PFSK-1 (cell line): ENCODE results near the gene INF2.

Experiments used
- FOXP2 ChIP-seq: optimal IDR thresholded peaks from 2 replicates; pipeline ENCODE3; 2011; ENCODE audit warnings: borderline replicate concordance, control low read depth, inconsistent platforms; ENCODE audit not compliant: insufficient read depth; ENCODE audit errors: extremely low read length, extremely low read depth
- POLR2AphosphoS5 ChIP-seq: IDR thresholded peaks from 2 replicates; pipeline ENCODE4 v1.6.1; 2012; ENCODE audit warnings: low read depth, mild to moderate bottlenecking, control low read depth, low read length, moderate library complexity
- SIN3A ChIP-seq: IDR thresholded peaks from 2 replicates; pipeline ENCODE4 v1.6.1; 2012; ENCODE audit warnings: mild to moderate bottlenecking, low read length, moderate library complexity, borderline replicate concordance; ENCODE audit not compliant: insufficient read depth
- TAF1 ChIP-seq: IDR thresholded peaks from 2 replicates; pipeline ENCODE4 v1.6.1; 2012; ENCODE audit warnings: low read length, control low read depth, borderline replicate concordance; ENCODE audit not compliant: insufficient read depth
- TF ChIP-seq, protein P1 (sequence below), 2 experiments: IDR thresholded peaks; 2 replicates each; pipeline versions ENCODE4 v1.6.1 to v1.8.0; 2011 to 2012; ENCODE audit warnings: low read depth in 2 of 2, low read length in 2 of 2, control low read depth in 1 of 2, inconsistent platforms in 1 of 2, mild to moderate bottlenecking in 1 of 2, moderate library complexity in 1 of 2; ENCODE audit not compliant: insufficient read depth in 1 of 2

The INF2 gene

DNA sequence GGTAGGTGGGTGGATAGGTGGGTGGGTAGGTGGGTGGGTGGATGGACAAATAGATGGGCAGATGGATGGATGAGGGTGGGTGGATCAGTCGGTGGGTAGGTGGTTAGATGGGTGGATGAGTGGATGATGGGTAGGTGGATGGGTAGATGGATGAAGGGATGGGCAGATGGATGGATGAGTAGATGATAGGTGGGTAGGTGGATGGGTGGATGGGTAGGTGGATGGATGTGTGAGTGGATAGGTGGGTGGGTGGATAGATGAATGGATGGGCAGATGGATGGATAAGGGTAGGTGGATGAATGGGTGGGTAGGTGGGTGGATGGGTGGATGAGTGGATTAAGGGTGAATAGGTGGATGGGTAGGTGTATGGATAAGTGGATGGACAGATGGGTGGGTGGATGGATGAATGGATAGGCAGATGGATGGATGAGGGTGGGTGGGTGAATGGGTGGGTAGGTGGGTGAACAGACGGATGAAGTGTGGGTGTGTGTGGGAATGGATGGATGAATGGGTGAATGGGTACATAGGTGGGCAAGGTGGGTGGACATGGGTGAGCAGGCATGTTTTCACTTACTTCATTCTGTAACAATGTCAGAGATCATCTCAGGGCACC, 3.3 kb upstream of the INF2 start:
- TF ChIP-seq FOXP2 (no peak), TAF1 (no peak), POLR2AphosphoS5 (no peak), SIN3A (no peak)
- TF ChIP-seq, protein P1, sequence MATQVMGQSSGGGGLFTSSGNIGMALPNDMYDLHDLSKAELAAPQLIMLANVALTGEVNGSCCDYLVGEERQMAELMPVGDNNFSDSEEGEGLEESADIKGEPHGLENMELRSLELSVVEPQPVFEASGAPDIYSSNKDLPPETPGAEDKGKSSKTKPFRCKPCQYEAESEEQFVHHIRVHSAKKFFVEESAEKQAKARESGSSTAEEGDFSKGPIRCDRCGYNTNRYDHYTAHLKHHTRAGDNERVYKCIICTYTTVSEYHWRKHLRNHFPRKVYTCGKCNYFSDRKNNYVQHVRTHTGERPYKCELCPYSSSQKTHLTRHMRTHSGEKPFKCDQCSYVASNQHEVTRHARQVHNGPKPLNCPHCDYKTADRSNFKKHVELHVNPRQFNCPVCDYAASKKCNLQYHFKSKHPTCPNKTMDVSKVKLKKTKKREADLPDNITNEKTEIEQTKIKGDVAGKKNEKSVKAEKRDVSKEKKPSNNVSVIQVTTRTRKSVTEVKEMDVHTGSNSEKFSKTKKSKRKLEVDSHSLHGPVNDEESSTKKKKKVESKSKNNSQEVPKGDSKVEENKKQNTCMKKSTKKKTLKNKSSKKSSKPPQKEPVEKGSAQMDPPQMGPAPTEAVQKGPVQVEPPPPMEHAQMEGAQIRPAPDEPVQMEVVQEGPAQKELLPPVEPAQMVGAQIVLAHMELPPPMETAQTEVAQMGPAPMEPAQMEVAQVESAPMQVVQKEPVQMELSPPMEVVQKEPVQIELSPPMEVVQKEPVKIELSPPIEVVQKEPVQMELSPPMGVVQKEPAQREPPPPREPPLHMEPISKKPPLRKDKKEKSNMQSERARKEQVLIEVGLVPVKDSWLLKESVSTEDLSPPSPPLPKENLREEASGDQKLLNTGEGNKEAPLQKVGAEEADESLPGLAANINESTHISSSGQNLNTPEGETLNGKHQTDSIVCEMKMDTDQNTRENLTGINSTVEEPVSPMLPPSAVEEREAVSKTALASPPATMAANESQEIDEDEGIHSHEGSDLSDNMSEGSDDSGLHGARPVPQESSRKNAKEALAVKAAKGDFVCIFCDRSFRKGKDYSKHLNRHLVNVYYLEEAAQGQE (IDR thresholded peaks at IDR 0.05; ENCODE audit: insufficient read depth in 1 of 2, low read depth in 2 of 2, low read length in 2 of 2): no peak

DNA sequence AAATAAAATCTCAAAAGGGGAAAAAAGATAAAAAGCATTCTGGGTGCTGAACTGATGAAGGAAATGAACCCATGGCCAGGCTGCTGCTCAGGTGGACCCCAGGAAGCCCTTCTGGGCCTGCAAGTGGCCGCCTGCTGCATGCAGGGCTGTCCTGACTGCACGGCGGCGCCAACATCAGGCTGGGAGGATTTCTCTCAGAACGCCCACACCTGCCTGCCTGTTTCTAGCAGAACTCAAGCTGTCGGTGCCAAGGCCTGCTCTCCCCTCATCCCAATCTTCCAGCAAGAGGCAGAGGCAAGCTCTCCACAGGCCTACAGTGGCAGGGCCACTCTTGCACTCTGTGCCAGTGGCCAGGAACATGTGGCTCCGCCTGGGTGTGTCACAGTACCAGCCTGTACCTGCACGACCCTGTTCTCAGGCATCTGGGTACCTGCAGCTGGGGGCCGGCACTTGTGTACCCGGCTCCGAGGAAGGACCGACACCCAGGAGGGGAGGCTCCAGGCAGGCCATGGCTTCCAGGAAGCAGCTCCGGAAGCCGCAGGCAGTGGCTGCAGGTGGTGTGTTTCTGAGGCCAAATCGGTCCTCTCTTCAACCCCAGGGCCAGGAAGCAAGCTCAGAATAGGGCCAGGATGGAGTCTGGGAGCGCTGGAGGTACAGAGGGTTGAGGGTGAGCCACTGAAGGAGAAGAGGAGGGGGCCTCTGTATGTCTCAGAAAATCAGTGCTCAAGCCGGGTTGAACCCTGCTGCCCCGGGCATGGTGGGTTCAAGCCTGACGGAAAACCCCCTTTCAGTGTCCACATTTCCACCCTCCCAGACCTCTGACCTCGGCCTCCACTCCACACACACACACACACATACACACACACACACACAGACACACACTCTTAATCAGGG, 2.5 kb upstream of the INF2 start:
- no peak for TF ChIP-seq TAF1

DNA sequence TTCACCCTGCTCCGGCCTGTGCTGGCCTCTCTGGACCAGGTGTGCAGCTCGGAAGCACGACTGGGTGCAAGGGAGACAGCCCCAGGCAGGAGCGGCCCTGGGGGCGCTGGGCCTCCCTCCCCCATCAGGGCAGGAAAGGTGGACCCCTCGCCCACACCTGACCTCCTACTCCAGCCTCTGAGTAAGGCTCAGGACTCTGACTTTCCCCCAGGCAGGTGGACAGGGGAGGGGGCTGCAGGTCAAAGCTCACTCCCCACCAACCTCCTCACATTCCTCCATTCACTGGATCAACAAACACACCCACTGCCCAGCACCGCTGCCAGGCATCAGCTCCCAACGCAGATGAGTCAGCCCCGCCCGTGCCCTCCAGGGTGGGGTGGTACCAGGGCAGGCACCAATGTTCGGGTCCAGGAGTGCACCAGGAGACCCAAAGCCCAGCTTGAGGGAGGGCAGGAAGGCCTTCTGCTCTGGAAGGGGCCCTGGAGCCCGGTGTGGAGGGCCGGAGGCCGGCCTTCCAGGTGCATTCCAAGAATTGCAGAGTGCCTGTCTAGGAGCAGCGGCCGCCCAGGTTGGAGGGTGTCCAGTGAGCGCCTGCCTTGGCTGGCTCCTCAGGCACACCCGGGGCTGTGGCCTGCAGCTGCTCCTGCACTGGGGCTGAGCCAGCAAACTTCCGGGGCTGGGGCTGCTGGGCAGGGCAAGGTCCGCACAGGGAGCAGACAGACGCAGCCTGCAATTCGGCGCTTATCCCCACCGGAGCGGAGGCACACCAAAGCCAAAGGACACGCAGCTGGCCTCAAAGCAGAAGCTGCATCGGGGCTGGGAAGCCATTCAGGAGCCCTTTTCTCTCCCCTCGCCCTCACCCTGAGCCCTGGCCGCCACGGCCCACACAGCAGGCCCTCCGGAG, 1.6 kb upstream of the INF2 start:
- TF ChIP-seq TAF1: no peak
- TF ChIP-seq, protein P1 (IDR thresholded peaks at IDR 0.05; ENCODE audit: insufficient read depth in 1 of 2, low read depth in 2 of 2, low read length in 2 of 2): no peak
- no peak for TF ChIP-seq SIN3A
- no peak for TF ChIP-seq POLR2AphosphoS5
- TF ChIP-seq FOXP2: no peak

DNA sequence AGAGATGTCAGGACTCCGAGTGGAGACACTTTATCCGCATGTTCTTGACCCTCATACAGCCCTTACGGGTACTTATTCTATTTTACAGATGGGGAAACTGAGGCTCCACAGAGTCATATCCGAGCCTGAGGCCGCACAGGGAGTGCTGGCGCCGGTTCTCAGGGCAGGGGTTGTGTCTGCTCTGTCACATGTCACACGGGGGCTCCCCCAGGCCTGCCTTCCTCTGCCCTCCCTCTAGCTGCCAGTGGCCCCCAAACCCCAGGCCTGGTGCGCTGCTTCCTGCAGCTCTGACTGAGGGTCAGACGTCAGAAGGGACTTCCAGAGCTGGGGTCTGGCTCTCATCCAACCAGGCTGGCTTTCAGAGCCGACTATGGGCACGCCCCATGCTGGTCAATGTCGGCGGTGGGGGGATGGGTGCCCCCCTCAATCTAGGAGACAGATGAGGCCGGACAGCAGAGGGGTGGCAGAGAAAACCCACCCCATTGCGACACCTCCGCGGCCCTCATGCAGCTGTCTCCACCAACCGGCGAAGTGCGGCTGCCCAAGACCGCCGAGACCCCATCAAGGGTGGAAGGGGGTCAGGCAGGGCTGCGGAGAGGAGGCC, 811 bp upstream of the INF2 start:
- TF ChIP-seq, protein P1 (IDR thresholded peaks at IDR 0.05; ENCODE audit: insufficient read depth in 1 of 2, low read depth in 2 of 2, low read length in 2 of 2): no peak
- TF ChIP-seq POLR2AphosphoS5 (no peak), TAF1 (no peak), SIN3A (no peak), FOXP2 (no peak)
